PC-9 (cell line): ENCODE measurements around the gene TMTC4. TPM values are rescaled to one million over a fixed set of nuclear protein-coding genes. Genes with fewer than 3 reads are reported as not detected.

Experiments
- BruUV-seq: library from RNA; stranded (reverse); fragments of 400-500 nt; replicated peaks from 2 replicates; lab custom pipeline; 2021; lab: Mats Ljungman, UMichigan
- CTCF ChIA-PET: fragments of 300-600 bp; sonication (Branson Sonifier 250); formaldehyde crosslinking; loops from one replicate; lab custom pipeline; 2022; ENCODE audit warnings: antibody characterized with exemption; lab: Charles Lee
- POLR2A ChIA-PET: fragments of 300-600 bp; sonication (Branson Sonifier 250); formaldehyde crosslinking; loops from one replicate; lab custom pipeline; 2022; ENCODE audit warnings: antibody characterized with exemption; ENCODE audit not compliant: unreplicated experiment; lab: Charles Lee
- DNase-seq, 2 experiments: peaks; one replicate each; pipeline versions ENCODE4 v3.0.0 to v3.0.0-alpha.2; 2015 to 2022; ENCODE audit warnings: mixed read lengths in 1 of 2
- H2AFZ ChIP-seq: fragments of 200-600 bp; sonication (generic); 2 replicates; pipeline ENCODE4 v1.8.1; 2017; ENCODE audit warnings: antibody characterized with exemption
- H3F3A ChIP-seq: fragments of 200-600 bp; sonication (generic); 2 replicates; pipeline ENCODE4 v1.8.1; 2017; ENCODE audit warnings: antibody characterized with exemption, mild to moderate bottlenecking, low read depth; ENCODE audit not compliant: insufficient read depth
- H3K27ac ChIP-seq: fragments of 200-600 bp; sonication (generic); 2 replicates; pipeline ENCODE4 v1.6.1; 2016; ENCODE audit warnings: mixed run types
- H3K27me3 ChIP-seq: fragments of 200-600 bp; sonication (generic); 2 replicates; pipeline ENCODE4 v1.6.1; 2016; ENCODE audit warnings: low read depth, mixed run types; ENCODE audit not compliant: insufficient read depth
- H3K36me3 ChIP-seq: fragments of 200-600 bp; sonication (generic); 2 replicates; pipeline ENCODE4 v1.6.1; 2016; ENCODE audit warnings: low read depth, mixed run types
- H3K4me1 ChIP-seq: fragments of 200-600 bp; sonication (generic); replicated peaks from 2 replicates; pipeline ENCODE4 v1.6.1; 2016; ENCODE audit warnings: mixed run types; ENCODE audit not compliant: insufficient read depth
- H3K4me2 ChIP-seq: fragments of 200-600 bp; sonication (generic); 2 replicates; pipeline ENCODE4 v1.6.1; 2017; ENCODE audit warnings: mixed run types
- H3K4me3 ChIP-seq: fragments of 200-600 bp; sonication (generic); 2 replicates; pipeline ENCODE4 v1.6.1; 2016; ENCODE audit warnings: mixed run types
- H3K79me2 ChIP-seq: fragments of 200-600 bp; sonication (generic); 2 replicates; pipeline ENCODE4 v1.6.1; 2017; ENCODE audit warnings: low read depth, mixed run types
- H3K9me2 ChIP-seq: fragments of 200-600 bp; sonication (generic); 2 replicates; pipeline ENCODE4 v1.8.1; 2017; ENCODE audit warnings: mild to moderate bottlenecking; ENCODE audit not compliant: insufficient read depth
- H3K9me3 ChIP-seq: fragments of 200-600 bp; sonication (generic); 2 replicates; pipeline ENCODE4 v1.8.1; 2016; ENCODE audit warnings: low read depth; ENCODE audit not compliant: insufficient read depth
- H4K20me1 ChIP-seq: fragments of 200-600 bp; sonication (generic); 2 replicates; pipeline ENCODE4 v1.8.1; 2017; ENCODE audit not compliant: insufficient read depth
- CTCF ChIP-seq: fragments of 200-600 bp; sonication (generic); conservative IDR thresholded peaks from 2 replicates; pipeline ENCODE4 v1.6.1; 2017; ENCODE audit warnings: mixed run types, antibody characterized with exemption, mild to moderate bottlenecking, moderate library complexity
- EZH2 ChIP-seq: fragments of 200-600 bp; sonication (generic); IDR thresholded peaks from 2 replicates; pipeline ENCODE4 v1.8.0; 2017; ENCODE audit warnings: antibody characterized with exemption, low read depth
- intact Hi-C: fragments of 100-400 bp; cut with micrococcal nuclease; formaldehyde crosslinking; loops from one replicate; pipeline ENCODE4 v1.10.0; 2022; ENCODE audit not compliant: unreplicated experiment
- total RNA-seq: library from RNA; stranded (reverse); gene quantifications from 2 replicates; pipeline ENCODE4 v1.2.3, GENCODE V29; 2021

TMTC4 gene
- total RNA-seq, 1 experiment from 2014 or later, result 16.2 TPM

- H4K20me1 ChIP-seq, result peaks cover 9% of the 10 kb centered on the region; the same call in 1 of the 2 replicates
- peak overlapping the region; percentile 78; the same call in 1 of the 2 replicates for H2AFZ ChIP-seq
- H3K4me3 ChIP-seq, result peak overlapping the region; percentile 62
- no peaks in the 10 kb centered on the region for H3K9me2 ChIP-seq
- BruUV-seq, result no TSS peak
- H3K36me3 ChIP-seq, result no peaks in the 10 kb centered on the region
- H3F3A ChIP-seq, result peaks cover 7% of the 10 kb centered on the region; the same call in 1 of the 2 replicates
- ChIA-PET POLR2A (no interaction called here), CTCF (no interaction called here)
- intact Hi-C loops, result no loop called here
- no peaks in the 10 kb centered on the region for H3K27me3 ChIP-seq
- peaks cover 21% of the 10 kb centered on the region for H3K79me2 ChIP-seq
- peak overlapping the region; percentile 88 for H3K4me2 ChIP-seq
- H3K9me3 ChIP-seq, result no peaks in the 10 kb centered on the region
- no peak overlapping the region for H3K27ac ChIP-seq
- no peak for DNase-seq
- H3K4me1 ChIP-seq, result peaks cover 8% of the 10 kb centered on the region
- TF ChIP-seq EZH2 (no peak), CTCF (no peak)
These were observed 1.3 kb downstream of the TMTC4 start for GRCh38 chr13:100673376-100673712.

- H3K27me3 ChIP-seq, result no peaks in the 10 kb centered on the region
- no peaks in the 10 kb centered on the region for H3K36me3 ChIP-seq
- H3F3A ChIP-seq, result peaks cover 7% of the 10 kb centered on the region; the same call in 1 of the 2 replicates
- H3K9me2 ChIP-seq, result no peaks in the 10 kb centered on the region
- no peaks in the 10 kb centered on the region for H3K9me3 ChIP-seq
- TF ChIP-seq EZH2 (no peak), CTCF (no peak)
- no peak overlapping the region for H3K4me3 ChIP-seq
- H3K79me2 ChIP-seq, result peaks cover 21% of the 10 kb centered on the region
- no TSS peak for BruUV-seq
- H4K20me1 ChIP-seq, result peaks cover 9% of the 10 kb centered on the region; the same call in 1 of the 2 replicates
- no peak overlapping the region for H3K27ac ChIP-seq
- ChIA-PET CTCF (no interaction called here), POLR2A (no interaction called here)
- no peak for DNase-seq
- no peak overlapping the region for H3K4me2 ChIP-seq
- peaks cover 8% of the 10 kb centered on the region for H3K4me1 ChIP-seq
- H2AFZ ChIP-seq, result no peak overlapping the region
- intact Hi-C loops, result no loop called here
These were observed 3.0 kb downstream of the TMTC4 start for GRCh38 chr13:100671389-100672182.

- H3K27ac ChIP-seq, result no peak overlapping the region
These were observed 6.2 kb downstream of the TMTC4 start for GRCh38 chr13:100668408-100668807.

More at GRCh38 chr13:100668408-100668807, 6.2 kb downstream of the TMTC4 start:
- ChIA-PET CTCF (no interaction called here), POLR2A (no interaction called here)
- intact Hi-C loops, result no loop called here
- 0 out of 2 replicates have a peak, but pooled peaks cover 3% of the 10 kb centered on the region for H3K36me3 ChIP-seq
- no peak overlapping the region for H3K4me2 ChIP-seq
- H3F3A ChIP-seq, result peaks cover 2% of the 10 kb centered on the region; the same call in 1 of the 2 replicates
- no peaks in the 10 kb centered on the region for H3K9me2 ChIP-seq
- H2AFZ ChIP-seq, result no peak overlapping the region
- peaks cover 21% of the 10 kb centered on the region for H3K79me2 ChIP-seq
- no peak for DNase-seq
- H3K4me1 ChIP-seq, result peaks cover 4% of the 10 kb centered on the region
- H3K9me3 ChIP-seq, result no peaks in the 10 kb centered on the region
- no peak for TF ChIP-seq EZH2
- TF ChIP-seq CTCF, result no peak
- no peak overlapping the region for H3K4me3 ChIP-seq
- no TSS peak for BruUV-seq
- H3K27me3 ChIP-seq, result no peaks in the 10 kb centered on the region
- H4K20me1 ChIP-seq, result peaks cover 6% of the 10 kb centered on the region; the same call in 1 of the 2 replicates
